ENCODE results near the gene CAD.

The CAD gene

GRCh38 chr2:27231921-27232320 is 14.8 kb downstream of the CAD start:
- Histone ChIP-seq H3K79me2 (ENCODE audit: insufficient read depth, low read length) (no peaks in the 10 kb centered on the region), H3F3A (ENCODE audit: low read depth) (no peaks in the 10 kb centered on the region), H3K27me3 (ENCODE audit: insufficient read depth, low read length, poor library complexity, severe bottlenecking) (no peaks in the 10 kb centered on the region), H3K4me2 (ENCODE audit: low read depth, low read length, poor library complexity, severe bottlenecking) (no peak overlapping the region), H4K20me1 (ENCODE audit: insufficient read depth, low read length, poor library complexity, severe bottlenecking) (no peaks in the 10 kb centered on the region), H3K36me3 (ENCODE audit: insufficient read depth, low read length) (peaks cover 81% of the 10 kb centered on the region; the same call in 1 of the 2 replicates), H3K4me3 (ENCODE audit: low read length, poor library complexity, severe bottlenecking) (no peak overlapping the region), H2AFZ (ENCODE audit: low read length) (no peak overlapping the region), H3K9me3 (ENCODE audit: insufficient read depth, low read depth, low read length) (no peaks in the 10 kb centered on the region), H3K4me1 (ENCODE audit: insufficient read depth, low read length, poor library complexity, severe bottlenecking) (no peaks in the 10 kb centered on the region), H3K9me2 (replicated peaks; ENCODE audit: low read depth, low read length) (no peaks in the 10 kb centered on the region), H3K9ac (ENCODE audit: low read depth, low read length, poor library complexity, severe bottlenecking) (no peak overlapping the region)
- no peak for TF ChIP-seq EZH2phosphoT487 (IDR thresholded peaks at IDR 0.05; ENCODE audit: borderline replicate concordance)
- no peak for TF ChIP-seq CTCF (conservative IDR thresholded peaks at IDR 0.05; ENCODE audit: low read length)

GRCh38 chr2:27233341-27233740 is 16.2 kb downstream of the CAD start:
- Histone ChIP-seq H3K4me1 (ENCODE audit: insufficient read depth, low read length, poor library complexity, severe bottlenecking) (no peaks in the 10 kb centered on the region), H3K9ac (ENCODE audit: low read depth, low read length, poor library complexity, severe bottlenecking) (no peak overlapping the region), H3K4me3 (ENCODE audit: low read length, poor library complexity, severe bottlenecking) (no peak overlapping the region), H3K9me3 (ENCODE audit: insufficient read depth, low read depth, low read length) (no peaks in the 10 kb centered on the region), H3K79me2 (ENCODE audit: insufficient read depth, low read length) (no peaks in the 10 kb centered on the region), H3F3A (ENCODE audit: low read depth) (no peaks in the 10 kb centered on the region), H3K36me3 (ENCODE audit: insufficient read depth, low read length) (peaks cover 80% of the 10 kb centered on the region; the same call in 1 of the 2 replicates), H2AFZ (ENCODE audit: low read length) (no peak overlapping the region), H4K20me1 (ENCODE audit: insufficient read depth, low read length, poor library complexity, severe bottlenecking) (no peaks in the 10 kb centered on the region), H3K4me2 (ENCODE audit: low read depth, low read length, poor library complexity, severe bottlenecking) (no peak overlapping the region), H3K9me2 (replicated peaks; ENCODE audit: low read depth, low read length) (no peaks in the 10 kb centered on the region), H3K27me3 (ENCODE audit: insufficient read depth, low read length, poor library complexity, severe bottlenecking) (no peaks in the 10 kb centered on the region)
- TF ChIP-seq EZH2phosphoT487 (IDR thresholded peaks at IDR 0.05; ENCODE audit: borderline replicate concordance), result no peak
- TF ChIP-seq CTCF (conservative IDR thresholded peaks at IDR 0.05; ENCODE audit: low read length), result no peak

GRCh38 chr2:27236136-27236535 is 19.0 kb downstream of the CAD start:
- H3K4me2 ChIP-seq (ENCODE audit: low read depth, low read length, poor library complexity, severe bottlenecking), result no peak overlapping the region
- no peaks in the 10 kb centered on the region for H3K9me3 ChIP-seq (ENCODE audit: insufficient read depth, low read depth, low read length)
- H2AFZ ChIP-seq (ENCODE audit: low read length), result no peak overlapping the region
- H3K9me2 ChIP-seq (replicated peaks; ENCODE audit: low read depth, low read length), result no peaks in the 10 kb centered on the region
- H3K27me3 ChIP-seq (ENCODE audit: insufficient read depth, low read length, poor library complexity, severe bottlenecking), result no peaks in the 10 kb centered on the region
- H3F3A ChIP-seq (ENCODE audit: low read depth), result no peaks in the 10 kb centered on the region
- no peak overlapping the region for H3K9ac ChIP-seq (ENCODE audit: low read depth, low read length, poor library complexity, severe bottlenecking)
- no peaks in the 10 kb centered on the region for H3K79me2 ChIP-seq (ENCODE audit: insufficient read depth, low read length)
- no peaks in the 10 kb centered on the region for H4K20me1 ChIP-seq (ENCODE audit: insufficient read depth, low read length, poor library complexity, severe bottlenecking)
- no peaks in the 10 kb centered on the region for H3K4me1 ChIP-seq (ENCODE audit: insufficient read depth, low read length, poor library complexity, severe bottlenecking)
- TF ChIP-seq CTCF (conservative IDR thresholded peaks at IDR 0.05; ENCODE audit: low read length) (no peak), EZH2phosphoT487 (IDR thresholded peaks at IDR 0.05; ENCODE audit: borderline replicate concordance) (no peak)
- H3K36me3 ChIP-seq (ENCODE audit: insufficient read depth, low read length), result peaks cover 99% of the 10 kb centered on the region; the same call in 1 of the 2 replicates
- H3K4me3 ChIP-seq (ENCODE audit: low read length, poor library complexity, severe bottlenecking), result no peak overlapping the region
